ENCODE results near the gene MED12L.

DNA sequence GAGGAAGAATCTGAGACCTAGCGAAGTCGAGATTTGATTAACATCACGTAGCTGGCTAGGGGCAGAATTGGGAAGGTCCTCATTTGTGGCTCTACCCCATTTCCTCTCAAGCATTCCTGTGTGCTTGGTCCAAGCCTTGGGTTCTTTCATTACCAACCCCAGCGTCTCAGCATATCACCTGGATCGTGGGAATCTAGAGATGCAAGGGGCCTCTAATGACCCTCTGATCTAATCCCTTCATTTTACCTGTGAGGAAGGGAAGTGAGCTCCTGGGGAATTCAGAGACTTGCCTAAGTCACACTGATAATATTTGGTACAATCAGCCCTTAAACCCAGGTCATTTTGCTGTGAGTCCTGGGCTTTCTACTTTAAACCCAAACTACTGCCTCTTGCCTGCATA is 229.1 kb downstream of the MED12L start:
- TF ChIP-seq, protein P1, sequence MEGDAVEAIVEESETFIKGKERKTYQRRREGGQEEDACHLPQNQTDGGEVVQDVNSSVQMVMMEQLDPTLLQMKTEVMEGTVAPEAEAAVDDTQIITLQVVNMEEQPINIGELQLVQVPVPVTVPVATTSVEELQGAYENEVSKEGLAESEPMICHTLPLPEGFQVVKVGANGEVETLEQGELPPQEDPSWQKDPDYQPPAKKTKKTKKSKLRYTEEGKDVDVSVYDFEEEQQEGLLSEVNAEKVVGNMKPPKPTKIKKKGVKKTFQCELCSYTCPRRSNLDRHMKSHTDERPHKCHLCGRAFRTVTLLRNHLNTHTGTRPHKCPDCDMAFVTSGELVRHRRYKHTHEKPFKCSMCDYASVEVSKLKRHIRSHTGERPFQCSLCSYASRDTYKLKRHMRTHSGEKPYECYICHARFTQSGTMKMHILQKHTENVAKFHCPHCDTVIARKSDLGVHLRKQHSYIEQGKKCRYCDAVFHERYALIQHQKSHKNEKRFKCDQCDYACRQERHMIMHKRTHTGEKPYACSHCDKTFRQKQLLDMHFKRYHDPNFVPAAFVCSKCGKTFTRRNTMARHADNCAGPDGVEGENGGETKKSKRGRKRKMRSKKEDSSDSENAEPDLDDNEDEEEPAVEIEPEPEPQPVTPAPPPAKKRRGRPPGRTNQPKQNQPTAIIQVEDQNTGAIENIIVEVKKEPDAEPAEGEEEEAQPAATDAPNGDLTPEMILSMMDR (IDR thresholded peaks at IDR 0.05) = no peak
- TF ChIP-seq POLR2AphosphoS5 (IDR thresholded peaks at IDR 0.05) = no peak
- TF ChIP-seq POLR2A (IDR thresholded peaks at IDR 0.05) = no peak

Measured in breast epithelium (tissue), 3 donors.